GM12864 (cell line): Measurements from ENCODE around the gene SLC25A31.

Source experiments
- DNase-seq: peaks from one replicate; pipeline ENCODE4 v3.0.0-alpha.2; 2011; ENCODE audit warnings: low read depth
- H3K4me3 ChIP-seq: 2 replicates; pipeline ENCODE4 v1.5.1; 2011; ENCODE audit warnings: mild to moderate bottlenecking, low read depth, low read length, control low read depth
- TF ChIP-seq, protein P1 (sequence below): IDR thresholded peaks from 2 replicates; pipeline ENCODE4 v1.5.1; 2011; ENCODE audit warnings: low read depth, mild to moderate bottlenecking, moderate library complexity, low read length, control low read depth, inconsistent platforms; ENCODE audit errors: missing control alignments

The SLC25A31 gene

DNA sequence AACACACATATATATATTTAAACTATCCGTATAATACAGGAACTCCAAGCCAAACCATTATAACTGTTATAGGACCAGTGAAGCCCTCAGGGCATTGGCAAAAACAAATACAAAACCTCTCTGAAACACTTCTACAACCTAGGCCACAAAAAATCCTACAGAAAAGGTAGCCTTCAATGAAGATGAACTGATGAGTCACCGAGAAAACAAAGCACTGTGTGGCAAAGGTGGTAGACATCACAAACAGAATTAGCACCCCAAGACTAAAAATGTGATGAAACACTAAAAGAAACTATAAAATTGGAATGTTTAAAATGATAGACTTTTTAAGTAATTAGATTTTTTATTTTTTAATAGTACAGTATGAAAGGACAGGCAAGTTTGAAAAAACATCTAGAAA lies 46.4 kb downstream of the SLC25A31 start:
- no peak overlapping the region for H3K4me3 ChIP-seq
- DNase-seq = no peak
- TF ChIP-seq, protein P1, sequence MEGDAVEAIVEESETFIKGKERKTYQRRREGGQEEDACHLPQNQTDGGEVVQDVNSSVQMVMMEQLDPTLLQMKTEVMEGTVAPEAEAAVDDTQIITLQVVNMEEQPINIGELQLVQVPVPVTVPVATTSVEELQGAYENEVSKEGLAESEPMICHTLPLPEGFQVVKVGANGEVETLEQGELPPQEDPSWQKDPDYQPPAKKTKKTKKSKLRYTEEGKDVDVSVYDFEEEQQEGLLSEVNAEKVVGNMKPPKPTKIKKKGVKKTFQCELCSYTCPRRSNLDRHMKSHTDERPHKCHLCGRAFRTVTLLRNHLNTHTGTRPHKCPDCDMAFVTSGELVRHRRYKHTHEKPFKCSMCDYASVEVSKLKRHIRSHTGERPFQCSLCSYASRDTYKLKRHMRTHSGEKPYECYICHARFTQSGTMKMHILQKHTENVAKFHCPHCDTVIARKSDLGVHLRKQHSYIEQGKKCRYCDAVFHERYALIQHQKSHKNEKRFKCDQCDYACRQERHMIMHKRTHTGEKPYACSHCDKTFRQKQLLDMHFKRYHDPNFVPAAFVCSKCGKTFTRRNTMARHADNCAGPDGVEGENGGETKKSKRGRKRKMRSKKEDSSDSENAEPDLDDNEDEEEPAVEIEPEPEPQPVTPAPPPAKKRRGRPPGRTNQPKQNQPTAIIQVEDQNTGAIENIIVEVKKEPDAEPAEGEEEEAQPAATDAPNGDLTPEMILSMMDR = no peak

GRCh38 chr4:127777487-127777886 lies 47.3 kb downstream of the SLC25A31 start:
- DNase-seq = no peak
- H3K4me3 ChIP-seq = no peak overlapping the region
- TF ChIP-seq, protein P1 = no peak

DNA sequence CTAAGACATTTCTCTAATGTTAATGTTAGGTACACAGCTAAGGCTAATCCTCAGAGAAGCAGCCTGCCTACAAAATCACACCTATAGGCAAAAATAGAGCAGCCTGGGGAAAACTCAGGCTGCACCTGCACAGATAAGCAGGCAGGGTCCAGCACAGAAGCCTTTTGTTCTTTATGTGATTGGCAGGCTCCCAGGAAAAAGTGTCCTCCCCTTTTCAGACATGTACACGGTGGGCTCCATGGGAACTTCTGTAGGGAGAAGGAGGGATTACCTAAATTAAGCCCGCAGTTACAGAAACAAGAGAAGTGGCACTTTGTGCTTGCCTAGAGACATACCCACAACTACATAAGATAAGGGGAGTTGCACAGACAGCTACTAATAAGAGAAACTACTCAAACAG lies 47.9 kb downstream of the SLC25A31 start:
- H3K4me3 ChIP-seq = no peak overlapping the region
- no peak for DNase-seq
- TF ChIP-seq, protein P1 = no peak

GRCh38 chr4:127780598-127780997 lies 50.4 kb downstream of the SLC25A31 start:
- TF ChIP-seq, protein P1 = no peak
- no peak for DNase-seq
- no peak overlapping the region for H3K4me3 ChIP-seq

DNA sequence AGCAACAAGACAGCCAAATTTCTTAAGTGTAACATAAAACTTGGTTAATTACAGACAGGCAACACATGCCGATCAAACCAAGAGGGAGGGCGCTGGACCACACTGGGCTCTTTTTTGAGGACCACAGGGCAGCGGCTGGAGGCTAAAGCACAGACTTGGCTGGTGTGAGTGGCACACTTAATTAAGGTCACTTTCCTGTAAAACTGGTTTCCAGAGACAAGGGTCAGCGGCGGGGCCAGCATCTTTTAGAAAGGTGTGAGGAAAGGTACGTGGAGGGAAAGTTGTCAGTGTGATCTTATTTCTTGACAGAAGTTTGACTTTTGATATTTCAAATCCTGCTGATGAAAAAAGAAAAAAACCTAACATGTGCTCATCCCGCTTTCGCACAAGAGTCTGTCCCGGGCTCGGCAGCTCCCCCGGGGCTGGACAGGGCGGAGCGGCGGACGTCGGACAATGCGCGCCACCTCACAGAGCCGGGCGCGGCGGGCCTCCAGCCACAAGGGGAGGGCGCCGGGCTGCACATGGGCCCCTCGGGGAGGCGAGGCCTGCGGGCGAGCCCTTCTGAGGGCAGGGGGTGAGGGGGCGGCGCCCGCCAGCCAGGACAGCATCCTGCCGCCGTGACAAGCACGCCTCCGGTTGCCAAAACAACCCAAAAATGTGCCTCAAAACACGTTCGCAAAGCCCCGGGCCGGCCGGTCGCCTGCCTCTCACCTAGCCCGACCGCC lies 51.3 kb downstream of the SLC25A31 start:
- no peak for DNase-seq
- peak overlapping the region; percentile 88 for H3K4me3 ChIP-seq
- TF ChIP-seq, protein P1 = no peak

DNA sequence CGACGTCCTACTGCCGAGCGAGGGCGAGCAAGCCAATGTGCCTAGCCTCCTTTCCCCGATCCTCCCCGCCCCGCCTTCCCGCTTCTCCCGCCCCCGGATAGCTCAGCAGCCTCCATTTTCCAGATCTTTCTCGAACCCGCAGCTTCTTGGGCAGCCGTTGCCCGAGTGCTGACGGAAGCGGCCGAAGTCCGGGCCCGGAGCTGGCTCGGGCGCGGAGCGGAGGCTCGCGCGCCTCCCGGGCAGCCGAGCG lies 51.8 kb downstream of the SLC25A31 start:
- peak; percentile 40 for DNase-seq
- TF ChIP-seq, protein P1 = no peak
- H3K4me3 ChIP-seq = peak overlapping the region; percentile 88

GRCh38 chr4:127782275-127783025 lies 52.2 kb downstream of the SLC25A31 start, which contains the start of gene HSPA4L:
HSPA4L (plus strand) TSS chr4:127782322; CDS start chr4:127782551, 229 bp downstream.
- peak; percentile 31 for DNase-seq
- H3K4me3 ChIP-seq = peak within 1 kb of the TSS; percentile 88
- TF ChIP-seq, protein P1 = peak; percentile 27
